Left kidney (tissue), 2 donors: ENCODE results near the gene DENND6B. TPM values are rescaled to one million over a fixed set of nuclear protein-coding genes. Genes with fewer than 3 reads are reported as not detected.
"Not testable (repeated sequence)": the region's sequence is repeated elsewhere in the genome, so short reads cannot be mapped to it uniquely, and the experiment has no call there.

ENCODE experiments used
- DNase-seq: peaks from one replicate; pipeline ENCODE4 v3.0.0-alpha.2; 2013
- polyA plus RNA-seq: library from polyadenylated mRNA; unstranded; fragments of 120-200 nt; gene quantifications from one replicate; pipeline ENCODE4 v1.2.1, GENCODE V29; 2013; ENCODE audit not compliant: insufficient read length

Gene DENND6B
- polyA plus RNA-seq, 1 donor = 13.9 TPM

DNA sequence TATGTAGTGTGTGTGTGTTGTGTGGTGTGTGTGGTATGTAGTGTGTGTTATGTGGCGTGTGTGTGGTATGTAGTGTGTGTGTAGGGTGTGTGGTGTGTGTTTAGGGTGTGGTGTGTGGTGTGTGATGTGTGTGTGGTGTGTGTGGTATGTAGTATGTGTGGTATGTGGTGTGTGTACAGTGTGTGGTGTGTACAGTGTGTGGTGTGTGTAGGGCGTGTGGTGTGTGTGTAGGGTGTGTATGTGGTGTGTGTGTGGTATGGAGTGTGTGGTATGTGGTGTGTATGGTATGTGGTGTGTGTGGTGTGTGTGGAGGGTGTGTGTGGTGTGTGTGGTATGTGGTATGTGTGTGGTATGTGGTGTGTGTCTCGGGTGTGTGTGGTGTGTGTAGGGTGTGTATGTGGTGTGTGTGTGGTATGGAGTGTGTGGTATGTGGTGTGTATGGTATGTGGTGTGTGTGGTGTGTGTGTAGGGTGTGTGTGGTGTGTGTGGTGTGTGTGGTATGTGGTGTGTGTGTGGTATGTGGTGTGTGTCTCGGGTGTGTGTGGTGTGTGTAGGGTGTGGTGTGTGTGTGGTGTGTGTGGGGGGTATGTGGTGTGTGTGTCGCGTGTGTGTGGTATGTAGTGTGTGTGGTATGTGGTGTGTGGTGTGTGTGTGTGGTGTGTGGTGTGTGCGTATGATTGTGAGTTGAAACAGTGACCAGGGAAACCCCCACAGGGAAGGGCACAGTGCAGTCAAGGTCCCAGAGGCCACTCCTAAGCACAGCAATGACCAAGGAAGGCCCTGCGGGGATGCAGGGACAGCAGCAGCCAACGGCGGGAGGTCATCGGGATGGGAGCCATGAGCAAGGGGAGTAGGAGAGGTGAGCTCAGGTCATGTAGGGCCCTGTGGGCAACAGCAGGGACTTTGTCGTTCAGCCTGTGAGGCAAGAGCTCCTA lies 13.4 kb upstream of the DENND6B start:
- no peak for DNase-seq

DNA sequence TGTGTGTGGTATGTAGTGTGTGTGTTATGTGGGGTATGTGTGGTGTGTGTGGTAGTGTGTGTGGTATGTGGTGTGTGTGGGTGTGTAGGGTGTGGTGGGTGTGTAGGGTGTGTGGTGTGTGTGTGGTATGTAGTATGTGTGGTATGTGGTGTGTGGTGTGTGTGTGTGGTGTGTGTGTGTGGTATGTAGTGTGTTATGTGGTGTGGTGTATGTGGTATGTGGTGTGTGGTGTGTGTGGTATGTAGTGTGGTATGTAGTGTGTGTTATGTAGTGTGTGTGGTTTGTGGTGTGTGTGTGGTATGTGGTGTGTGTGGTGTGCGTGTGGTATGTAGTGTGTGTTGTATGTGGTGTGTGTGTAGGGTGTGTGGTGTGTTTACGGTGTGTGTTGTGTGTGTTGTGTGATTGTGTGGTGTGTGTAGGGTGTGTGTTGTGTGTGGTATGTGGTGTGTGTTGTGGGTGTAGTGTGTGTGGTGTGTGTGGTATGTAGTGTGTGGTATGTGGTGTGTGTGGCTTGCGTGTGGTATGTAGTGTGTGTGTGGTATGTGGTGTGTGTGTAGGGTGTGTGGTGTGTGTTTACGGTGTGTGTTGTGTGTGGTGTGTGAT lies 12.1 kb upstream of the DENND6B start:
- no peak for DNase-seq

DNA sequence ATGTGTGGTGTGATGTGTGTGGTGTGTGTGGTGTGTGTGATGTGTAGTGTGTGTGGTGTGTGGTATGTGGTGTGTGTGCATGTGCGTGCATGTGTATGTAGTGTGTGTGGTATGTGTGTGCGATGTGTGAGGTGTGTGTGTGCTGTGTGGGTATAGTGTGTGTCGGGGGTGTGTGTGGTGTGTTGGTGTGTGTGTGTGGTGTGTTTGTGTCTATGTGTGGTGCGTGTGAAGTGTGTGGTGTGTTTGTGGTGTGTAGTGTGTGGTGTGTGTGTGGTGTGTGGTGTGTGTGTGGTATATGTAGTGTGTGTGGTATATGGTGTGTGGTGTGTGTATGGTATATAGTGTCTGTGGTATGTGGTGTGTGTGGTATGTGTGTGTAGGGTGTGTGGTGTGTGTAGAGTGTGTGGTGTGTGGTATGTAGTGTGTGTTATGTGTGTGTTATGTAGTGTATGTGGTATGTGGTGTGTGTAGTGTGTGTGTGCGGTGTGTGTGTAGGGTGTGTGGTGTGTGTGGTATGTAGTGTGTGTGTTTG lies 11.3 kb upstream of the DENND6B start:
- no peak for DNase-seq

DNA sequence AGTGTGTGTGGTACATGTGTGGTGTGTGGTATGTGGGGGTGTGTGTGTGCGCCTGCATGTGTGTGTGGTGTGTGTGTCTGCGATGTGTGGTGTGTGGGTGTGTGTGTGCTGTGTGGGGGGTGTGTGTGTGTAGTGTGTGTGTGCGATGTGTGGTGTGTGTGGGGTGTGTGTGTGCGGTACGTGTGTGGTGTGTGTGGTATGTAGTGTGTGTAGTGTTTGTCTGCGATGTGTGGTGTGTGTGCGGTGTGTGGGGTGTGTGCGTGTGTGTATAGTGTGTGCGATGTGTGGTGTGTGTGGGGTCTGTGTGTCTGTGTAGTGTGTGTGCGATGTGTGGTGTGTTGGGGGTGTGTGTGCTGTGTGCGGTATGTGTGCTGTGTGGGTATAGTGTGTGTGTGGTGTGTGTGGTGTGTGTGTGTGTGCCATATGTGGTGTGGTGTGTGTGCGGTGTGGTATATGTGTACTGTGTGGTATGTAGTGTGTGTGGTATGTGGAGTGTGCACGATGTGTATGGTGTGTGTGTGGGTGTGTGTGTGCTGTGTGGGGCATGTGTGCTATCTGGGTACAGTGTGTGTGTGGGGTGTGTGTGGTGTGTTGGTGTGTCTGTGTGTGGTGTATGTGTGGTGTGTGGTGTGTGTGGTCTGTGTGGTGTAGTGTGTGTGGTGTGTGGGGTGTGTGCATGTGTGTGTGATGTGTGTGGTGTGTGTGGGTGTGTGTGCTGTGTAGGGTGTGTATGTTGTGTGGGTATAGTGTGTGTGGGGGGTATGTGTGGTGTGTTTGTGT lies 10.6 kb upstream of the DENND6B start:
- no peak for DNase-seq

DNA sequence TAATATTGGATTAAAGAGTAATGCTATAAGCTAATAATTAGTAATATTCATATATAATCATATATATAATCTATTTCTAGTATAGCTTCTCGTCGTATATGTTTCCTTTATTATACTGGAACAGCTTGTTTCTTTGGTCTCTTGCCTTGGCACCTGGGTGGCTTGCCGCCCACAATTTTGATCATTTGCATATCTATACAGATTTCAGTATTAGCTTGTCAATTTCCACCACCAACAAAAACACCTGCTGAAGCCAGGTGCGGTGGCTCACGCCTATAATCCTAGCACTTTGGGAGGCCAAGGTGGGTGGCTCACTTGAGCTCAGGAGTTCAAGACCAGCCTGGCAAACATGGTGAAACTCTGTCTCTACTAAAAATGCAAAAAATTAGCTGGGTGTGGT lies 7.6 kb upstream of the DENND6B start:
- DNase-seq = not testable (repeated sequence)

DNA sequence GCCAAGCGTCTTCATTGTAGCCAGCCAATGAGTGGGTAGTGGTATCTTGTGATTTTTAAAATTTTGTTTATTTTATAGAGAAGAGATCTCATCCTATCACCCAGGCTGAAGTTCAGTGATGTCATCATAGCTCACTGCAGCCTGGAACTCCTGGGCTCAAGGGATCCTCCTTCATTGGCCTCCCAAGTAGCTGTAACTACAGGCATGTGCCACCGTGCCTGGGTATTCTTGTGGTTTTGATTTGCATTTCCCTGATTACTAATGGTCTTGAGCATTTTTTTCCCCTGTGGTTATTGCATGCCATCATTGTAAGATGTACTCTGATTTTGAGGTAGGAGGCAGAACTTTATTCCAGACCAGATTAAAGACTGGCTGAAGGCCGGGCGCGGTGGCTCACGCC lies 2.4 kb upstream of the DENND6B start:
- DNase-seq = no peak

DNA sequence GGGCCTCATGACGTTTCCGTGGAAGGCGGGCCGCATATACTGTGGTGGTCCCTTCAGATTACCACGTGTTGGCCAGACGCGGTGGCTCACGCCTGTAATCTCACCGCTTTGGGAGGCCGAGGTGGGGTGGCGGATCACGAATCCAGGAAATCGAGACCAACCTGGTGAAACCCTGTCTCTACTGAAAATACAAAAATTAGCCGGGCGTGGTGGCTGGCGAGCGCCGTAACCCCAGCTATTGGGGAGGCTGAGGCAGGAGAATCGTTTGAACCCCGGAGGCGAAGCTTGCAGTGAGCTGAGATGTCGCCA lies 853 bp upstream of the DENND6B start:
- no peak for DNase-seq

DNA sequence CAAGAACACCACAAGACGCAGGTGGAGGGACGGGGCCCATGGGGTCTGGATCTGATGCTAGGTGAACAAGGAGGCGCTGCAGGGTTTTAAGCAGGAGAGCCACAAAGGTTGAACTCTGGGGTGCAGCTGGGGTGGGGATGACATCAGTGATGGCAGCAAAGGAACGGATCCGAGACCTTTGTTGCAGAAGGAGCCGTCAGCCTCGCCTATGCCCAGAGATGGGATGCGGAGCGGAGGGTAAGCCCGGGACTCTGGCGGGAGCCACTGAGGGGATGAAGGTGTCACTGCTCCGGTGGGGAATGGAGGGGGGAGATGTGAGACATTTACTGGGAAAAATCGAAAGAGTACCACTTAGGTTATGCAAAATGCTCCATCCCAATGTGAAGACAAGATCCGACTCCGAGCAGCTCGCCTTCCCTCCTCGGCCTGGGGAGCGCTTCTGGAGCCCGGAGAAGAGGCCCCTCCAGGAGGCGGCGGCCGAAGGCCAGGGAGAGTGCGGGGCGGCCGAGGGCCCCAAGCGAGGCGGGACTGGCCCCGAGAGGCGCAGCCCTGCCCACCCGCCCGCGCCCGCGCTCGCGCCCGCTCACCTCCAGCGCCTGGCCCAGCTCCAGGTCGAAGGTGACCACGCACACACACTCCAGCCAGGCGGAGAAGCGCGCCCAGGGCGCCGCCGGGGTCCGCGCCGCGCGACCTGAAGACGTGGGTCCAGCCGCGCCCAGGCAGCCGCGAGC lies 422 bp downstream of the DENND6B start:
- no peak for DNase-seq

DNA sequence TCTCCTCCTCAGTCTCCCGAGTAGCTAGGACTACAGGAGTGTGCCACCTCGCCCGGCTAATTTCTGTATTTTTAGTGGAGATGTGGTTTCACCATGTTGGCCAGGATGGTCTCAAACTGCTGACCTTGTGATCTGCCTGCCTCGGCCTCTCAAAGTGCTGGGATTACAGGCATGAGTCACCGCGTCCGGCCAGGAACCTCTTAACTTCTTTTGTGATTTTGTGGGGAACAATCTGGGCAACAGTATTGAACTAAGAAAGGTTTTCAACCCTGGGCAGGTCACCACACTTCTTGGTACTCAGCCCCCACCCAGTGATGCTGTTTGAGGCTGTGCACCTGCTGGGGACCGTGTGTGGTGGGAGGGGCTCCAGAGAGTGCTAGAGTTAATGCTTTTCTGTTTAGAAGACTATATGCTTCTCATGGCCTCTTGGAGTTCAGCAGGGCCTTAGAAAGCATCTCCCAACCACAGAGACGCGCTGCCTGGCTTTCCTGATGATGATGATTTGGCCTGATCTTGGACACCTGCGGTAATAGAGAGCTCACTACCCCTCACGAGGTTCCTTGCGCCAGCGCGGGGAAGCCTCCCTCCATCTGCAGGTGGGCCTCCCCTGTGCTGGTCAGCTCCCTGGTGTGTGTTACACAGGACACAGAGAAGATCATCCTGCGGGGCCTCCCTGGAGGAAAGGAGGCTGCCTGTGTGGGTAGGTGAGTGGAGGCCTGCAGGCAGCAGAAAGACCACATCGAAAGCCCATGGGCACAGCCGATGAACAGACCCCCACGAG lies 1.2 kb downstream of the DENND6B start:
- DNase-seq = no peak

DNA sequence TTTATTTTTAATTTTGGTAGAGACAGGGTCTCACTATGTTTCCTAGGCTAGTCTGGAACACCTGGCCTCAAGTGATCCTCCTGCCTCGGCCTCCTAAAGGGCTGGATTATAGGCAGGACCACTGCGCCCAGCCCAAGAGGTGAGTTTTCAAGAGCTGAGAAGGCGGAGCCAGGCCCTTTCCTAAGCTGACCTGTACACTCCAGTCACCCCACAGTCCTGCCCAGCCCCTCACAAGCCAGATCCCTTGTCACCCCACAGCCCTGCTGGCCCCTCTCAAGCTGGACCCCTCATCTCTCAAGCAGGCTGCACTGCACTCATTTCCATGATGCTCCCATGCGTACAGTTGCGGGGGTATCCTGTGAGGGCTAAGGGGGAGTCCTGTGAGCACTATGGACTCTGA lies 2.9 kb downstream of the DENND6B start:
- no peak for DNase-seq

DNA sequence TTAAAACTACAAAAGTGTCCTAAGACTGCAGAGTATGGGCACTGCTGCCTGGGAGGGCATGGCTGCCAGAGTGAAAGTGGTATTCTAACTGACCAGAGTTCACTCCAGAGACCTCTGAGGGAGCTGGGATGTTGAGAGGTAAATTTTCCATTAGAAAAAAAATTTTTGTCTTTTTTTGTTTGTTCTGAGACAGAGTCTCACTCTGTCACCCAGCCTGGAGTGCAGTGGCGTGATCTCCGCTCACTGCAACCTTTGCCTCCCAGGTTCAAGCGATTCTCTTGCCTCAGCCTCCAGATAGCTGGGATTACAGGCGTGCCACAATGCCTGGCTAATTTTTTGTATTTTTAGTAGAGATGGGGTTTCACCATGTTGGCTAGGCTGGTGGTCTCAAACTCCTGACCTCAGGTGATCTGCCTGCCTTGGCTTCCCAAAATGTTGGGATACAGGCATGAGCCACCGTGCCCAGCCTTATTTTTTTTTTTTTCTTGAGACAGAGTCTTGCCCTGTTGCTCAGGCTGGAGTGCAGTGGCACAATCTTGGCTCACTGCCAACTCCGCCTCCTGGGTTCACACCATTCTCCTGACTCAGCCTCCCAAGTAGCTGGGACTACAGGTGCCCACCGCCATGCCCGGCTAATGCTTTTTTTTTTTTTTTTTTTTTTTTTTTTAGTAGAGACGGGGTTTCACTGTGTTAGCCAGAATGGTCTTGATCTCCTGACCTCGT lies 4.3 kb downstream of the DENND6B start:
- DNase-seq = not testable (repeated sequence)

DNA sequence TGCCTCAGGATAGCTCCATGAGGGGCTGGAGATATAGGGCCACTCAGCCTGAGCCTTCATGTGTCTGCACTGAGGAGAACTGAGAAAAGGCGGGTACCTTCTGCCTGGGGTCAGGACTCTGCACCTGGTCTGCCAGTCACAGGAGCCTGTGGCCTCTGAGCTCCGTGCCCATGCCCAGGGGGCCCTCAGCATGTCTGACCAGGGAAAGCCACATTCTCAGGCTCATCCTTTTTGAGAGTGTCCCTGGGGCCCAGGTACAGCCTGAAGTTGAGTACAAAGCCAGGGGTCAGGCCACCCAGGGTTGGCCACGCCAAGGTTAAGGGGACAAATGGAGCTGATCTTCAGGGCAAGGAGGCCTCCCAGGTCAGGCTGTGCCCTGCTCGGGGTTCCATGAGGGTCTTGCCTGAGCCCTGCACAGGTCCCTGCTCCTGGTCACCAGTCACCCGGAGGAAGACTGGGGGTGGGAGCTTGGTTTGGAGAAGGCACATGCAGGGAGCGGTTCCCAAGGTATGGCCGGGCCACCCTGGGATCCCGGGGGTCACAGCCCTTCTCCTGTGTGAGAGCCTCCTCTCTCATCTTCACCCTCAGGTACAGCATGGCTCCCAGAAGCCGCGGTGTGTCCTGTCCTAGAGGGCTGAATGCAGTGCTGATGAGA lies 6.0 kb downstream of the DENND6B start:
- DNase-seq = no peak

DNA sequence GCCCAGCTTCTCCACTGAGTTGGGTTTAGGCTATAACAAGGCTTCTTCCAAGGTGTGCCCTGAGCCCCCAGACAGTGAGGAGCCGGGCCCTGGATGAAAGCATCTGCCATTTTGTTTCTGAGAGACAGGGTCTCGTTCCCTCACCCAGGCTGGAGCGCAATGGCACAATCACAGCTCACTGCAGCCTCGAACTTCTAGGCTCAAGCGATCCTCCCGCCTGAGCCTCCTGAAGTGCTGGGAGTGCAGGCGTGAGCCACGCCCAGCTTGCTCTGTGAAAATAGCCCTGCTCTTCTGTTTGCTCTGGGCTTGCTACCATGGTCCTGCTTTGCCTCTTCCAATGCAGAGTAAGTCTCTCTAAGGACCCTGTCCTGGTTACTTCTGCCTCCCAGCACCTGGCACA lies 6.7 kb downstream of the DENND6B start:
- DNase-seq = no peak

DNA sequence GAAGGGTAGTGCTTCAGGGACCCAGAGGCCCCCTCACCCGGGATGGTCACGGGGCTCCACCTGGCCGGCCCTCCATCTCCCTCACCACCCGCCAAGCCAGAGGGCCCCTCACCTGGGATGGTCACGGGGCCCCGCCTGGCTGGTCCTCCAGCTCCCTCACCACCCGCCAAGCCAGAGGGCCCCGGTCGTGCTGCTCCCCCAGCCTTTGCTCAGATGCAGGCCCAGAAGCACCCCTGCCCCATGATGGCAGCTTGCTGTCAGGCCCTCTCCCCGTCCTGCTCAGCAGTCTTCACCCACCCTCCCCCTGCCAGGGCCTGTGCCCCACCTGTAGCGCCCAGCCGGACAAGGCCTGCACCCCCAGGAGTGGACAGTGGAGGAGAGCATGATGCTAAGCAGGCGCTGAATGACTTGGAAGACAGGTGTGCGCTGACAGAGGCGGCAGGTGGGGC lies 7.3 kb downstream of the DENND6B start:
- DNase-seq = no peak

DNA sequence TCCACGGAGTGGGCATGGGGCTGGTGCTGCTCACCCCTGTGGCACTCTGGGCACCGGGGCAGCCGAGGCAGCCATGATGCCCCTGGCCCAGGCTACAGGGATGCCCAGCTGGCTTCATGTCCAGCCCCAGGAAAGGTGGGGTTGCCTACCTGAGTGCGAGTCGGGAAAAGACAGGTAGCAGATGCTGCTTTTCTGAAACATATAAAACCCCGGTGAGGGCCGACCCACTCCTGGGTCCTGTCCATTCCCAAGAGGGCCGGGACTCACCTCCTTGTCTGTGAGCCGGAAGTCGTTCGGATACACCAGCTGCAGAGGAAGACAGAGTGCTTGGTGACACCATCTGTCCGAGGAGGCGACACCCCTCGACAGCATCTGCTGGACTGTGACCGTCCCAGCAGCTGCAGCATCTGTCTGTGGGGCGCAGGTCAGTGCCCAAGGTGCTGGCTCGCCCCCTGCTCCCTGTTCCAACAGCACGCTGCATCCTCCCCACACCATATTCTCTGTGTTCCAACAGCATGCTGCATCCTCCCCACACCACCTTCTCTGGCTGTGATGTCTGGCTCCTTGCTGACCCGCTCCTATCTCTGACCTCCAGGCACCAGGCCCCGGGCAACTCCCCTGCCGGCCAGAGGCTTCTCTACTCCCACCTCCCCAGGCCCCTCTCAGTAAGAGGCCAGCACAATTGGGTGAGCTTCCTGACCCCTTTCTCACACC lies 8.0 kb downstream of the DENND6B start:
- no peak for DNase-seq

DNA sequence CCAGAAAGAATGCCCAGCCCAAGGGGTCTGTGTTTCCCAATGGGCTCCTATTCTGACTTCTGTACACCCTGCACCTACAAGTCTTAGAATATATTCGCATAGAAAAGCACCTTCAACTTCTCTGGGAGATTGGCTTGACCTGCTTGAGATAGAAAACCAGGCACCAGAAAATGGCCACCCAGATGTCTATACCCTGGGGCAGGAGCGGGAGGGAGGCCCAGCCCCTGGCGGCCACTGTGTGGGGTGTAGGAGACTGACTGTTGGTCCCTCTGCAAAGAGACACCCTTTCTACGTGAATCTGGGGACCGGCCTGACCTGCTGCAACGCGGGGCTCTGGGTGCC lies 8.5 kb downstream of the DENND6B start:
- no peak for DNase-seq

DNA sequence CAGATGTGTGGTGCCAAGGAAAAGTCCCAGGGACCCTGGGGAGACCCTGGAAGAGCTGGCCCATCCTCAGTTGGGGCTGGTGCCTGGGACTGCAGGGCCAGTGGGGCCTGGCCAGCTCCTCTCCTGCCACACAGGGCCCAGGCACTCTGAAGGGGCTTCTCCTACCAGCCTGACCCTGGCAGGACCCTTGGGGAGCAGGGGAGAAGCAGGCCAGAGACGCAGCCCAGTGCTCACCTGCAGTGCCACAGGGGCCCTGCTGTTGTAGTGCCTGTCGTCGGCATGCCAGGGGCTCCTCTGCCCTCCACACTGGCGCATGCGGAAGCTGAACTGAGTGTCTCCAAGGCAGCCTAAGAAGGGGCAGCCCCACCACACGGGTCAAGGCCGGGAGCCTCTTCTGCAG lies 9.1 kb downstream of the DENND6B start:
- DNase-seq = no peak

DNA sequence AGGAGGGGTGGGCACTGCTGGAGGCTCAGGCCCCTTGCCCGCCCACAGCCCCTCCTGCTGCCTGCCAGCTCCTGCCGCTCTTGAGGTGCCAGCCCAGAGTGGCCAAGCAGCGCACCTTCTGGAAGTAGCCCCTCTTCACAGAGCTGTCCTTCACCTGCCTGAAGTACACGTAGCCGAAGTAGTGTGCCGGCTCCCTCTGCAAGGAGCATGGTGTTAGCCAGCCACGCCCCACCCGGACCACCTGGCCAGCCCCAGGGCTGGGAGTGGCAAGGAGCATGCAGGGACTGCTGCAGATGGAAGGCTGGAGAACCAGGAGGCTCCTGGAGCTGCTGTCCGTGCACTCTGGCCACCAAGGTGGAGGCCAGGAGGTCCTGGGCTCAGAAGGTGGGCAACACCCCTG lies 9.6 kb downstream of the DENND6B start:
- no peak for DNase-seq
